ENCODE measurements around the gene DGLUCY. TPM values are rescaled to one million over a fixed set of nuclear protein-coding genes. Genes with fewer than 3 reads are reported as not detected.

DGLUCY gene
- total and polyA plus RNA-seq, 2 of the 13 experiments (the other 11 are each of a cell fraction or from before 2014, with no cell fraction given): 14.8 to 36.3 TPM

DNA sequence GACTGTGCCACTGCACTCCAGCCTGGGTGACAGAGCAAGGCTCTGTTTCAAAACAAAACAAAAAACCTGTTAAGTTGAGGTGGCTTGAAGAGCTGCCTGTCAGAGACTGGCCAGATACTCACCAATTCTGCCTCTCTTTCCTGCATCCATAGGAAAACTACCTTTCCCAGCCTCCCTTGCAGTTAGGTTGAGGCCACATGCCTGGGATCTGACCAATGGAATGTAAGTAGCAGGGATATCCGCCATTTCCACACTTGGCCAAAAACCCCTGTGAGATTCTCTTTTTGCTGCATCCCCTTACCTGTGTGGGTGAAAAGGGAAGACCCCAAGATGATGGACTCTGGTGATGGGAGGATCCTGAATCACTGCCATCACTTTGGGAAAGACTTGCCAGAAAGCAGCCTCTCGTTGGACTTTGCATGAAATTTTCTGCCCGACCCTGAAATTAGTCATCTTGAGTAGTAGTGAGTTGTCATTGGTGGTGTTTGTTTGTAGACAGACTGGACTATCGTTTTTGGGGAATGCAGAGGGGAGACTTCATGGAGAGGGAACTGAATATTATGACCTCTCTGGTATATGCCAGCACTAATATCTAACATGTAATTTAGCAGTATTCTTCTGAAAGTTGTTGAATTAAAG is 116.6 kb downstream of the DGLUCY start:
- ATAC-seq (no peak), DNase-seq (ENCODE audit: low spot score) (no peak), FAIRE-seq (no peak)
- Histone ChIP-seq H4K20me1 (ENCODE audit: insufficient read depth, low read length) (no peaks in the 10 kb centered on the region), H3K4me2 (ENCODE audit: low read depth, low read length) (no peak overlapping the region), H3K36me3 (replicated peaks in 1 of 2; ENCODE audit: control insufficient read depth in 1 of 2, insufficient read depth in 2 of 2, low read length in 2 of 2) (no peaks in the 10 kb centered on the region), H2AFZ (ENCODE audit: low read length) (no peak overlapping the region), H3K4me3 (replicated peaks in 1 of 3; ENCODE audit: insufficient read depth in 1 of 3, low read depth in 2 of 3, low read length in 3 of 3) (no peak overlapping the region), H3K4me1 (ENCODE audit: insufficient read depth, low read length) (peaks cover under 1% of the 10 kb centered on the region), H3K79me2 (ENCODE audit: insufficient read depth, low read length) (no peaks in the 10 kb centered on the region), H3K9ac (ENCODE audit: insufficient read depth, low read depth, low read length) (no peak overlapping the region), H3K27me3 (ENCODE audit: control insufficient read depth in 1 of 2, insufficient read depth in 2 of 2, low read length in 2 of 2) (no peaks in the 10 kb centered on the region), H3K9me3 (ENCODE audit: low read length) (no peaks in the 10 kb centered on the region), H3K27ac (ENCODE audit: extremely low read length, insufficient read depth, low read length) (no peak overlapping the region)
- TF ChIP-seq THAP11 (CRISPR knock-in tag; IDR thresholded peaks at IDR 0.05) (peak; percentile 61), ZNF143 (CRISPR knock-in tag; IDR thresholded peaks at IDR 0.05) (peak; percentile 62), CHCHD3 (CRISPR knock-in tag; IDR thresholded peaks at IDR 0.05) (no peak)
- POLR2A ChIA-PET: no interaction called here
- BruUV-seq (replicated peaks): no TSS peak
- CTCF ChIA-PET (ENCODE audit: low intra/inter-chr PET ratio, low total read pairs): no interaction called here
- intact Hi-C loops (cut with micrococcal nuclease; ENCODE audit: unreplicated experiment) (no loop called here), in situ Hi-C loops (cut with HindIII; ENCODE audit: extremely low pct_ligation_motif_present, low pct_unique_long_range_greater_than_20kb) (no loop called here)
- WGBS (ENCODE audit: low lambda C conversion rate): 59% methylated on average over 4 of the region's 4 CpGs

DNA sequence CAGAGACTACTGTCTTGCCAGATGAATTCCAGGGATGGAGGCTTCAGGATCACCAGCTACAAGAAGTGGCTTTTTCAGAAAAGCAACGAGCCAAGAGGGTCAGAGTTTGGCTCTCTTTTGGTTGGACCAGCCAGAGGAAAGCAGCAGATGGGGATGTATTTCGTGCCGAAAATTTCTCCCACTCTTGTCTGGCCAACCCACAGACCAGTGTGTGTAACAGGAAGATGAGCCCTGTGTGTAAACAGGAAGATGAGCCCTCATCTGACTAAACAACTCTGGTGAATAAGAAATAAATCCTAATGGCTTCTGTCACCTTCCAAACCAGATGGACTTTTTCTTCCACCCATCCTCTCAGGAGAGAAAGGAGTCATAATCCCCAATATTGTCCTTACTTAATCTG is 117.6 kb downstream of the DGLUCY start:
- POLR2A ChIA-PET: no interaction called here
- no peak overlapping the region for H3K4me3 ChIP-seq (replicated peaks in 1 of 3; ENCODE audit: insufficient read depth in 1 of 3, low read depth in 2 of 3, low read length in 3 of 3)
- FAIRE-seq: no peak

More for the DNA sequence above, 117.6 kb downstream of the DGLUCY start:
- no peaks in the 10 kb centered on the region for H3K79me2 ChIP-seq (ENCODE audit: insufficient read depth, low read length)
- H3K4me1 ChIP-seq (ENCODE audit: insufficient read depth, low read length): peaks cover 10% of the 10 kb centered on the region
- DNase-seq (ENCODE audit: low spot score) (no peak), ATAC-seq (no peak)
- BruUV-seq (replicated peaks): no TSS peak
- intact Hi-C loops (cut with micrococcal nuclease; ENCODE audit: unreplicated experiment): no loop called here
- no peak overlapping the region for H3K9ac ChIP-seq (ENCODE audit: insufficient read depth, low read depth, low read length)
- H3K9me3 ChIP-seq (ENCODE audit: low read length): no peaks in the 10 kb centered on the region
- H3K36me3 ChIP-seq (replicated peaks in 1 of 2; ENCODE audit: control insufficient read depth in 1 of 2, insufficient read depth in 2 of 2, low read length in 2 of 2): no peaks in the 10 kb centered on the region
- TF ChIP-seq, protein P1, sequence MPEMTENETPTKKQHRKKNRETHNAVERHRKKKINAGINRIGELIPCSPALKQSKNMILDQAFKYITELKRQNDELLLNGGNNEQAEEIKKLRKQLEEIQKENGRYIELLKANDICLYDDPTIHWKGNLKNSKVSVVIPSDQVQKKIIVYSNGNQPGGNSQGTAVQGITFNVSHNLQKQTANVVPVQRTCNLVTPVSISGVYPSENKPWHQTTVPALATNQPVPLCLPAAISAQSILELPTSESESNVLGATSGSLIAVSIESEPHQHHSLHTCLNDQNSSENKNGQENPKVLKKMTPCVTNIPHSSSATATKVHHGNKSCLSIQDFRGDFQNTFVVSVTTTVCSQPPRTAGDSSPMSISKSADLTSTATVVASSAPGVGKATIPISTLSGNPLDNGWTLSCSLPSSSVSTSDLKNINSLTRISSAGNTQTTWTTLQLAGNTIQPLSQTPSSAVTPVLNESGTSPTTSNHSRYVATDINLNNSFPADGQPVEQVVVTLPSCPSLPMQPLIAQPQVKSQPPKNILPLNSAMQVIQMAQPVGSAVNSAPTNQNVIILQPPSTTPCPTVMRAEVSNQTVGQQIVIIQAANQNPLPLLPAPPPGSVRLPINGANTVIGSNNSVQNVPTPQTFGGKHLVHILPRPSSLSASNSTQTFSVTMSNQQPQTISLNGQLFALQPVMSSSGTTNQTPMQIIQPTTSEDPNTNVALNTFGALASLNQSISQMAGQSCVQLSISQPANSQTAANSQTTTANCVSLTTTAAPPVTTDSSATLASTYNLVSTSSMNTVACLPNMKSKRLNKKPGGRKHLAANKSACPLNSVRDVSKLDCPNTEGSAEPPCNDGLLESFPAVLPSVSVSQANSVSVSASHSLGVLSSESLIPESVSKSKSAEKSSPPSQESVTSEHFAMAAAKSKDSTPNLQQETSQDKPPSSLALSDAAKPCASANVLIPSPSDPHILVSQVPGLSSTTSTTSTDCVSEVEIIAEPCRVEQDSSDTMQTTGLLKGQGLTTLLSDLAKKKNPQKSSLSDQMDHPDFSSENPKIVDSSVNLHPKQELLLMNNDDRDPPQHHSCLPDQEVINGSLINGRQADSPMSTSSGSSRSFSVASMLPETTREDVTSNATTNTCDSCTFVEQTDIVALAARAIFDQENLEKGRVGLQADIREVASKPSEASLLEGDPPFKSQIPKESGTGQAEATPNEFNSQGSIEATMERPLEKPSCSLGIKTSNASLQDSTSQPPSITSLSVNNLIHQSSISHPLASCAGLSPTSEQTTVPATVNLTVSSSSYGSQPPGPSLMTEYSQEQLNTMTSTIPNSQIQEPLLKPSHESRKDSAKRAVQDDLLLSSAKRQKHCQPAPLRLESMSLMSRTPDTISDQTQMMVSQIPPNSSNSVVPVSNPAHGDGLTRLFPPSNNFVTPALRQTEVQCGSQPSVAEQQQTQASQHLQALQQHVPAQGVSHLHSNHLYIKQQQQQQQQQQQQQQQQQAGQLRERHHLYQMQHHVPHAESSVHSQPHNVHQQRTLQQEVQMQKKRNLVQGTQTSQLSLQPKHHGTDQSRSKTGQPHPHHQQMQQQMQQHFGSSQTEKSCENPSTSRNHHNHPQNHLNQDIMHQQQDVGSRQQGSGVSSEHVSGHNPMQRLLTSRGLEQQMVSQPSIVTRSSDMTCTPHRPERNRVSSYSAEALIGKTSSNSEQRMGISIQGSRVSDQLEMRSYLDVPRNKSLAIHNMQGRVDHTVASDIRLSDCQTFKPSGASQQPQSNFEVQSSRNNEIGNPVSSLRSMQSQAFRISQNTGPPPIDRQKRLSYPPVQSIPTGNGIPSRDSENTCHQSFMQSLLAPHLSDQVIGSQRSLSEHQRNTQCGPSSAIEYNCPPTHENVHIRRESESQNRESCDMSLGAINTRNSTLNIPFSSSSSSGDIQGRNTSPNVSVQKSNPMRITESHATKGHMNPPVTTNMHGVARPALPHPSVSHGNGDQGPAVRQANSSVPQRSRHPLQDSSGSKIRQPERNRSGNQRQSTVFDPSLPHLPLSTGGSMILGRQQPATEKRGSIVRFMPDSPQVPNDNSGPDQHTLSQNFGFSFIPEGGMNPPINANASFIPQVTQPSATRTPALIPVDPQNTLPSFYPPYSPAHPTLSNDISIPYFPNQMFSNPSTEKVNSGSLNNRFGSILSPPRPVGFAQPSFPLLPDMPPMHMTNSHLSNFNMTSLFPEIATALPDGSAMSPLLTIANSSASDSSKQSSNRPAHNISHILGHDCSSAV (CRISPR knock-in tag; IDR thresholded peaks at IDR 0.05; ENCODE audit: borderline replicate concordance): no peak
- no peak for TF ChIP-seq ATF1 (CRISPR knock-in tag; IDR thresholded peaks at IDR 0.05)
- TF ChIP-seq SP5 (CRISPR knock-in tag; IDR thresholded peaks at IDR 0.05; ENCODE audit: borderline replicate concordance, low read depth): no peak
- no peak for TF ChIP-seq TSC22D2 (CRISPR knock-in tag; IDR thresholded peaks at IDR 0.05; ENCODE audit: borderline replicate concordance)
- TF ChIP-seq ZBTB7B (CRISPR knock-in tag; IDR thresholded peaks at IDR 0.05): no peak
- no peak for TF ChIP-seq KDM5B (CRISPR knock-in tag; IDR thresholded peaks at IDR 0.05; ENCODE audit: borderline replicate concordance)
- no peak for TF ChIP-seq ZNF530 (CRISPR knock-in tag; IDR thresholded peaks at IDR 0.05; ENCODE audit: low read depth)
- TF ChIP-seq ZNF792 (CRISPR knock-in tag; IDR thresholded peaks at IDR 0.05): no peak
- no peak for TF ChIP-seq DMAP1 (CRISPR knock-in tag; IDR thresholded peaks at IDR 0.05)
- no peaks in the 10 kb centered on the region for H3K27me3 ChIP-seq (ENCODE audit: control insufficient read depth in 1 of 2, insufficient read depth in 2 of 2, low read length in 2 of 2)
- CTCF ChIA-PET (ENCODE audit: low intra/inter-chr PET ratio, low total read pairs): no interaction called here
- H3K4me2 ChIP-seq (ENCODE audit: low read depth, low read length): no peak overlapping the region
- H4K20me1 ChIP-seq (ENCODE audit: insufficient read depth, low read length): no peaks in the 10 kb centered on the region
- no peak overlapping the region for H2AFZ ChIP-seq (ENCODE audit: low read length)
- WGBS (ENCODE audit: low lambda C conversion rate): 83% methylated on average over 3 of the region's 3 CpGs
- in situ Hi-C loops (cut with HindIII; ENCODE audit: extremely low pct_ligation_motif_present, low pct_unique_long_range_greater_than_20kb): no loop called here
- H3K27ac ChIP-seq (ENCODE audit: extremely low read length, insufficient read depth, low read length): no peak overlapping the region

Data from HepG2 (cell line).